CD8-positive, alpha-beta memory T cell (primary cell): ENCODE results near the gene GTF3C5. TPM values are rescaled to one million over a fixed set of nuclear protein-coding genes. Genes with fewer than 3 reads are reported as not detected.

ENCODE experiments used
- CTCF ChIA-PET: fragments of 350-600 bp; sonication (Branson Sonifier 250); formaldehyde crosslinking; loops from one replicate; lab custom pipeline; 2021; ENCODE audit warnings: antibody characterized with exemption; lab: Charles Lee
- POLR2A ChIA-PET: fragments of 350-600 bp; sonication (Branson Sonifier 250); formaldehyde crosslinking; loops from one replicate; lab custom pipeline; 2021; ENCODE audit warnings: antibody characterized with exemption; lab: Charles Lee
- DNase-seq, 5 donors: peaks; one replicate each; pipeline versions ENCODE4 v3.0.0 to v3.0.0-alpha.2; 2020 to 2022; ENCODE audit warnings: mixed read lengths in 1 of 5
- H3K27ac ChIP-seq: one replicate; pipeline ENCODE4 v1.7.0; 2013; ENCODE audit warnings: low read depth, mild to moderate bottlenecking, low read length, moderate library complexity
- H3K27me3 ChIP-seq: 2 replicates; pipeline ENCODE4 v1.7.0; 2013; ENCODE audit warnings: low read length, mild to moderate bottlenecking; ENCODE audit not compliant: insufficient read depth, poor library complexity, severe bottlenecking
- H3K36me3 ChIP-seq: 2 replicates; pipeline ENCODE4 v1.7.0; 2013; ENCODE audit warnings: mild to moderate bottlenecking, low read length, moderate library complexity; ENCODE audit not compliant: insufficient read depth
- H3K4me1 ChIP-seq: 2 replicates; pipeline ENCODE4 v1.7.0; 2013; ENCODE audit warnings: mild to moderate bottlenecking, low read length, moderate library complexity; ENCODE audit not compliant: insufficient read depth
- H3K4me3 ChIP-seq: 2 replicates; pipeline ENCODE4 v1.7.0; 2013; ENCODE audit warnings: mild to moderate bottlenecking, low read length
- H3K9me3 ChIP-seq: 2 replicates; pipeline ENCODE4 v1.7.0; 2013; ENCODE audit warnings: mild to moderate bottlenecking, low read length
- H3K27ac Mint-ChIP-seq, 8 donors: one replicate each; pipeline ENCODE4 v1.8.0; 2020 to 2021; ENCODE audit warnings: mixed read lengths in 8 of 8, mild to moderate bottlenecking in 6 of 8, inconsistent platforms in 3 of 8, moderate library complexity in 3 of 8
- H3K27me3 Mint-ChIP-seq, 2 donors: one replicate each; pipeline ENCODE4 v1.8.0; 2020 to 2021; ENCODE audit warnings: mixed read lengths in 2 of 2, mild to moderate bottlenecking in 1 of 2, moderate library complexity in 1 of 2
- H3K36me3 Mint-ChIP-seq, 3 donors: one replicate each; pipeline ENCODE4 v1.8.0; 2020 to 2021; ENCODE audit warnings: mixed read lengths in 3 of 3, inconsistent platforms in 1 of 3, mild to moderate bottlenecking in 1 of 3
- H3K4me1 Mint-ChIP-seq, 3 donors: one replicate each; pipeline ENCODE4 v1.8.0; 2020 to 2021; ENCODE audit warnings: mixed read lengths in 3 of 3, inconsistent platforms in 1 of 3, mild to moderate bottlenecking in 1 of 3
- H3K4me3 Mint-ChIP-seq, 7 donors: one replicate each; pipeline ENCODE4 v1.8.0; 2020 to 2021; ENCODE audit warnings: mixed read lengths in 7 of 7, mild to moderate bottlenecking in 6 of 7, moderate library complexity in 4 of 7, inconsistent platforms in 2 of 7
- H3K9me3 Mint-ChIP-seq, 5 donors: one replicate each; pipeline ENCODE4 v1.8.0; 2020 to 2022; ENCODE audit warnings: mixed read lengths in 5 of 5, mild to moderate bottlenecking in 3 of 5, moderate library complexity in 2 of 5, inconsistent platforms in 1 of 5
- polyA plus RNA-seq: library from polyadenylated mRNA; unstranded; fragments of 300-500 nt; fragmentation: Illumina TruSeq; gene quantifications from one replicate; pipeline ENCODE4 v1.2.3, GENCODE V29; 2021
- total RNA-seq, 2 experiments: library from RNA; stranded (reverse); gene quantifications; one replicate each; pipeline ENCODE4 v1.2.3, GENCODE V29; 2021

Gene GTF3C5
- total and polyA plus RNA-seq, 3 experiments from 2014 or later: 38.5 to 91.8 (median 87.8) TPM

DNA sequence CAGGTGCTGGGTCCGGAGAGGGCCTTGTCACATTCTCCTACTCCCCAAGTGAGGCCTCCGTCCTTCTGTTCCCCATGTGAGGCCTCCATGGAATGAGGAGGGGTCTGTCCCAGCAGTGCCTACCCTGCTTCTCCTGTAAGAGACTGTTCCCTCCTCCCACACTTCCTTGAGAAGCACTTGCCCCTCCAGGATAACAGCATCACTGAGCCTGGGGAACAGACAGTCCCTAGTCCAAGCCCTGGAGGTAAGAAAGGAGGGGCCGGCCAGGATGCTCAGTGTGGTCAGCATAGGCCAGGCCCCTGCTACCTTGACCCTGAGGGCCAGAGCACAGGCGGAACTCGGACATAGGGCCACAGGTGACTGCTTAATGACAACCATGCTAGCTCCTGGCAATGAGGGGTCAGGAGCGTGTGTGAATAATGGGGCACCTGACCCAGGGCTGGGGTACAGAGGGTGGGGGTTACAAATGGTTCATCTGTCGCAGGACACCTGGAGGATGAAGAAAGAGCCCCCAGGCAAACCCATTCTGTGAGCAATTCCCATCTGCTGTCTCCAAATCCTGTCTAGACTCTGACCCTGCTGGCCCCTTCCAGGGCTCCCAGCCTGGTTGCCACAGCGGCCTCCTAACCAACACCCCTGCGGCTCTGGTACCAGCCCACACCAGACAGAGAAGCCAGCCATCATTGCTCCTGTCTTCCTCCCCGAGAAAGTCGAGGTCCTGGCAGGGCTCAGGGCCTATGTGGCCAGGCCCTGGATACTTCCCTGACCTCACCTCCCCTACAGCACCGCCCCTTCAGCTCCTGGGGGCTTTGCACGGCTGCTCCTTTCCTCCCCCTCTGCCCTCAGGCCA, 69.9 kb downstream of the GTF3C5 start:
- Histone ChIP-seq H3K27ac (no peak overlapping the region), H3K27me3 (no peaks in the 10 kb centered on the region), H3K4me3 (no peak overlapping the region), H3K4me1 (no peaks in the 10 kb centered on the region), H3K36me3 (peaks cover 78% of the 10 kb centered on the region), H3K9me3 (peaks cover 9% of the 10 kb centered on the region)
- CTCF ChIA-PET: interaction anchor here (0.5 to 25.9 kb wide), 4 partner anchors 9 to 47 kb away, joined by 3 to 521 read pairs (median 6); no protein-coding TSS in a partner anchor
- H3K27ac Mint-ChIP-seq: peak overlapping the region in 2 of 8 donors; percentile 72 to 73
- peaks cover 10 to 17% (median 10%) of the 10 kb centered on the region in 5 donors for H3K9me3 Mint-ChIP-seq
- peaks cover 15 to 87% (median 41%) of the 10 kb centered on the region in 3 donors for H3K36me3 Mint-ChIP-seq
- POLR2A ChIA-PET: interaction anchor here (0.9 kb wide), 1 partner anchor 32 kb away, joined by 3 read pairs; no protein-coding TSS in a partner anchor
- H3K4me1 Mint-ChIP-seq: no peaks in the 10 kb centered on the region
- no peak overlapping the region for H3K4me3 Mint-ChIP-seq
- DNase-seq: peak in 1 of 5 donors; percentile 44
- H3K27me3 Mint-ChIP-seq: no peaks in the 10 kb centered on the region

DNA sequence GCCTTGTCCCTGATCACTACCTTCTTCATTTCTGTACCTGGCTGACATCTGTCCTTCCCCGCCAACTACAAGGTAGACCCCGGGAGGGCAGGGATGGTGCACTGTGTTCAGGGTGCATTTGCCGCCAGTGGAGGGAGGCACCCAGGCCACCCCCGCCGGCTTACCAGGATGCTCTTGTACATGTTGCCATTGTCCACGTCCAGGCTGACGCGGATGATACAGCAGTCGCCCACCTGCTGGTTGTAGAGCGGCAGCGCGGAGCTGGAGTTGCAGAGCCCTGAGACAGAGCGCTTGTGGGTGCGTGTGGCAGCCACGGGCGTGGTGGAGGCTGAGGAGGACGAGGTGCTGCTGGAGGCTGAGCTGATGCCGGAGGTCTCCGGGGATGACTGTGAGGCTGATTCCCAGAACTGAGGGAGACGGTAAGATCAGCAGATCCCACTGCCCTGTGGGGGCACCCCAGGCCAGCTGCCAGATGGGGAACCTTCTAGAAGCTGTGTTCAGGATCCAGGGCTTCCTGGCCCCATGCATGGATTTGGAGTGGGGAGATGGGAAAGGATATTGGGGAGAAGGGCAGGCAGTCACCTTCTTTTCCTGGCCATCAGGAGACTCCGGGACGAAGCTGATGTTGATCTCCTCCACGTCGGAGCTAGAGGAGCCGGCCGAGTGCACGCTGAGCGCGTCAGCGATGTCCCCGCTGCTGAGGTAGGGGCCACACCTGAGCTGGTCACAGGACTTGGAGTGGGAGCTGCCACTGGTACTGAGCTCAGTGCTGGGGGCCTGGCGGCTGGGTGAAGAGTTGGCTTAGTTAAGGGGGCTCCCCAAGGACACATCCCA, 70.8 kb downstream of the GTF3C5 start:
- Mint-ChIP-seq H3K9me3 (peaks cover 1 to 9% (median 2%) of the 10 kb centered on the region in 5 donors), H3K27ac (peak overlapping the region in 2 of 8 donors; percentile 23 to 73), H3K4me3 (no peak overlapping the region), H3K36me3 (peaks cover 15 to 89% (median 35%) of the 10 kb centered on the region in 3 donors), H3K4me1 (peaks cover 0 to 2% (median 0%) of the 10 kb centered on the region in 3 donors), H3K27me3 (no peaks in the 10 kb centered on the region)
- no peak overlapping the region for H3K4me3 ChIP-seq
- H3K27ac ChIP-seq: no peak overlapping the region
- ChIA-PET CTCF (interaction anchor here (0.5 to 25.9 kb wide), 9 partner anchors 10 to 80 kb away, joined by 3 to 521 read pairs (median 5); no protein-coding TSS in a partner anchor), POLR2A (interaction anchor here (0.9 to 1.4 kb wide), 2 partner anchors 32 to 42 kb away, joined by 3 to 5 read pairs; no protein-coding TSS in a partner anchor)
- no peaks in the 10 kb centered on the region for H3K4me1 ChIP-seq
- peaks cover 78% of the 10 kb centered on the region for H3K36me3 ChIP-seq
- no peaks in the 10 kb centered on the region for H3K27me3 ChIP-seq
- H3K9me3 ChIP-seq: peaks cover under 1% of the 10 kb centered on the region
- peak in 1 of 5 donors; percentile 43 for DNase-seq

- Mint-ChIP-seq H3K27me3 (no peaks in the 10 kb centered on the region), H3K36me3 (peaks cover 15 to 92% (median 34%) of the 10 kb centered on the region in 3 donors), H3K4me1 (peaks cover 0 to 3% (median 0%) of the 10 kb centered on the region in 3 donors), H3K27ac (peak overlapping the region in 4 of 8 donors; percentile 24 to 89 (median 59)), H3K9me3 (peaks cover 0 to 2% (median 1%) of the 10 kb centered on the region in 5 donors), H3K4me3 (no peak overlapping the region)
- POLR2A ChIA-PET: interaction anchor here (0.9 to 1.4 kb wide), 2 partner anchors 31 to 41 kb away, joined by 3 to 5 read pairs; no protein-coding TSS in a partner anchor
- Histone ChIP-seq H3K27me3 (no peaks in the 10 kb centered on the region), H3K9me3 (no peaks in the 10 kb centered on the region), H3K4me1 (no peaks in the 10 kb centered on the region), H3K27ac (no peak overlapping the region), H3K4me3 (no peak overlapping the region), H3K36me3 (peaks cover 82% of the 10 kb centered on the region)
- peak in 1 of 5 donors; percentile 48 for DNase-seq
- CTCF ChIA-PET: interaction anchor here (1.1 to 25.9 kb wide), 10 partner anchors 13 to 79 kb away, joined by 3 to 521 read pairs (median 6); partner anchors contain the start of gene GTF3C5
Observed at GRCh38 chr9:133102190-133103021, 71.6 kb downstream of the GTF3C5 start.

GRCh38 chr9:133103183-133103986, 72.6 kb downstream of the GTF3C5 start:
- no peak overlapping the region for H3K4me3 Mint-ChIP-seq
- H3K27me3 Mint-ChIP-seq: no peaks in the 10 kb centered on the region
- Histone ChIP-seq H3K27me3 (no peaks in the 10 kb centered on the region), H3K27ac (no peak overlapping the region), H3K4me1 (no peaks in the 10 kb centered on the region), H3K4me3 (no peak overlapping the region), H3K9me3 (no peaks in the 10 kb centered on the region), H3K36me3 (peaks cover 82% of the 10 kb centered on the region)
- H3K4me1 Mint-ChIP-seq: peaks cover 0 to 3% (median 0%) of the 10 kb centered on the region in 3 donors
- CTCF ChIA-PET: interaction anchor here (0.6 to 25.9 kb wide), 13 partner anchors 8 to 72 kb away, joined by 3 to 521 read pairs (median 5); partner anchors contain the start of gene GTF3C5
- peaks cover 12 to 92% (median 24%) of the 10 kb centered on the region in 3 donors for H3K36me3 Mint-ChIP-seq
- H3K9me3 Mint-ChIP-seq: peaks cover 0 to 1% (median 0%) of the 10 kb centered on the region in 5 donors
- DNase-seq: peak; percentile 31 to 72 (median 53)
- POLR2A ChIA-PET: interaction anchor here (1.3 kb wide), 1 partner anchor 41 kb away, joined by 6 read pairs; no protein-coding TSS in a partner anchor
- peak overlapping the region; percentile 24 to 96 (median 88) for H3K27ac Mint-ChIP-seq

GRCh38 chr9:133103987-133104505, 73.2 kb downstream of the GTF3C5 start:
- Histone ChIP-seq H3K4me3 (no peak overlapping the region), H3K27ac (no peak overlapping the region), H3K27me3 (no peaks in the 10 kb centered on the region), H3K4me1 (no peaks in the 10 kb centered on the region), H3K36me3 (peaks cover 81% of the 10 kb centered on the region), H3K9me3 (no peaks in the 10 kb centered on the region)
- CTCF ChIA-PET: interaction anchor here (0.6 to 25.9 kb wide), 9 partner anchors 7 to 73 kb away, joined by 3 to 521 read pairs (median 4); partner anchors contain the start of gene GTF3C5
- DNase-seq: peak in 1 of 5 donors; percentile 38
- Mint-ChIP-seq H3K9me3 (peaks cover 0 to 1% (median 0%) of the 10 kb centered on the region in 5 donors), H3K36me3 (peaks cover 10 to 91% (median 19%) of the 10 kb centered on the region in 3 donors), H3K27me3 (no peaks in the 10 kb centered on the region), H3K4me3 (no peak overlapping the region), H3K4me1 (peaks cover 0 to 3% (median 0%) of the 10 kb centered on the region in 3 donors), H3K27ac (peak overlapping the region in 2 of 8 donors; percentile 19 to 63)
- POLR2A ChIA-PET: interaction anchor here (1.3 kb wide), 1 partner anchor 40 kb away, joined by 6 read pairs; no protein-coding TSS in a partner anchor
